Sigmoid colon (tissue), 7 donors: Measurements from ENCODE around the gene CHST8. TPM values are rescaled to one million over a fixed set of nuclear protein-coding genes. Genes with fewer than 3 reads are reported as not detected.
"Not testable (repeated sequence)": the region's sequence is repeated elsewhere in the genome, so short reads cannot be mapped to it uniquely, and the experiment has no call there.

Experiments used
- DNase-seq: peaks from one replicate; pipeline ENCODE4 v3.0.0-alpha.2; 2019
- H3K27ac ChIP-seq, 4 donors: fragments of 200-600 bp; sonication (generic); one replicate each; pipeline ENCODE4 v1.5.1; 2016 to 2019; ENCODE audit warnings: mild to moderate bottlenecking in 1 of 4
- H3K27me3 ChIP-seq, 3 donors: fragments of 200-600 bp; sonication (generic); one replicate each; pipeline ENCODE4 v1.5.1; 2019; ENCODE audit warnings: mild to moderate bottlenecking in 1 of 3
- H3K36me3 ChIP-seq, 4 donors: fragments of 200-600 bp; sonication (generic); one replicate each; pipeline ENCODE4 v1.5.1; 2016 to 2019
- H3K4me1 ChIP-seq, 4 donors: fragments of 200-600 bp; sonication (generic); one replicate each; pipeline ENCODE4 v1.5.1; 2017 to 2019
- H3K4me3 ChIP-seq, 4 donors: fragments of 200-600 bp; sonication (generic); one replicate each; pipeline ENCODE4 v1.5.1; 2017 to 2019; ENCODE audit warnings: mild to moderate bottlenecking in 2 of 4, moderate library complexity in 1 of 4
- H3K9me3 ChIP-seq, 4 donors: fragments of 200-600 bp in 3 of 4; sonication (generic) in 3 of 4; one replicate each; pipeline versions ENCODE4 v1.5.1 to v1.6.1; 2013 to 2019
- EP300 ChIP-seq, 4 donors: sonication (generic); formaldehyde crosslinking; IDR thresholded peaks; one replicate each; pipeline ENCODE4 v1.6.1; 2017; ENCODE audit warnings: antibody characterized with exemption in 4 of 4
- POLR2A ChIP-seq, 2 donors: fragments of 450-650 bp; IDR thresholded peaks; one replicate each; pipeline ENCODE4 v1.6.1; 2016; ENCODE audit warnings: antibody characterized with exemption in 2 of 2, mild to moderate bottlenecking in 2 of 2, moderate library complexity in 2 of 2
- POLR2AphosphoS5 ChIP-seq, 4 donors: sonication (generic); formaldehyde crosslinking; IDR thresholded peaks; one replicate each; pipeline ENCODE4 v1.6.1; 2017; ENCODE audit warnings: antibody characterized with exemption in 4 of 4
- WGBS, 2 donors: extraction: QIAGEN DNeasy Blood & Tissue Kit; methylation state at CpG; one replicate each; pipeline ENCODE4 v1.1.7; 2013; 5-methylcytosine and 5-hydroxymethylcytosine counted together
- intact Hi-C: fragments of 100-400 bp; cut with DNase I; formaldehyde crosslinking; loops from one replicate; pipeline ENCODE4 v1.15.1; 2023
- polyA plus RNA-seq, 3 donors: library from polyadenylated mRNA; stranded (reverse); fragments of 200-250 nt; gene quantifications; one replicate each; pipeline ENCODE4 v1.2.3, GENCODE V29; 2013
- total RNA-seq, 4 donors: library from RNA; depleted of rRNA; stranded (reverse); fragments of >200 nt; gene quantifications; one replicate each; pipeline ENCODE4 v1.1.0, GENCODE V29; 2016
- TF ChIP-seq, protein P1 (sequence below), 4 experiments: fragments of 450-650 bp in 3 of 4; fragments of 200-600 bp in 1 of 4; IDR thresholded peaks; one replicate each; pipeline ENCODE4 v1.5.1; 2016 to 2019; ENCODE audit warnings: antibody characterized with exemption in 4 of 4, mild to moderate bottlenecking in 3 of 4, moderate library complexity in 2 of 4
- donor health status: healthy with polysubstance abuse.
- donor health status: Bipolar disorder and iron deficiency.
- donor health status: healthy.

CHST8 gene
- total and polyA plus RNA-seq, 7 donors: 0.35 to 0.60 (median 0.36) TPM; not detected in 4

DNA sequence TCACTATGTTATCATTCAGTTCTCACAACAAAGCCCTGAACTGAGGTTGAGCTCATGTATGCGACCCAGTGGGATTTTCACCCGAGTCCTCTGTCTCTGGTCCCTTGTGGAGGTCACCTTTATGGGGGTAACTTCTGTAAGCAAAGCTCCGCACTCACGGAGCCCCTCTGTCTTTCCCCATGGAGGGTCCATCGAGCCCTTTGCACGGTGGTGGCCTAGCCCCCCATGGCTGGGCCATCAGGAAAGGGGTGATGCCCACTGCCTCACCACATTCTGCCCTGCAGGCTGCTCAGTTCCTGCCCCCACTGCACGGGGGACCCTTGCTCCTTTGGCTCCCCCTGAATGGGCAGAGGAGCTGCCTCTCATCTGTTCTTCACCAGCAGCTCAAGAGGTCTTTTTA lies 39.6 kb downstream of the CHST8 start:
- H3K36me3 ChIP-seq: no peaks in the 10 kb centered on the region
- H3K27ac ChIP-seq: no peak overlapping the region
- H3K9me3 ChIP-seq: no peaks in the 10 kb centered on the region
- no peak overlapping the region for H3K4me3 ChIP-seq
- WGBS, 2 donors: 81% methylated on average over 7 of the region's 7 CpGs
- TF ChIP-seq POLR2A (IDR thresholded peaks at IDR 0.05) (no peak), POLR2AphosphoS5 (IDR thresholded peaks at IDR 0.05) (no peak), EP300 (IDR thresholded peaks at IDR 0.05) (no peak)
- TF ChIP-seq, protein P1, sequence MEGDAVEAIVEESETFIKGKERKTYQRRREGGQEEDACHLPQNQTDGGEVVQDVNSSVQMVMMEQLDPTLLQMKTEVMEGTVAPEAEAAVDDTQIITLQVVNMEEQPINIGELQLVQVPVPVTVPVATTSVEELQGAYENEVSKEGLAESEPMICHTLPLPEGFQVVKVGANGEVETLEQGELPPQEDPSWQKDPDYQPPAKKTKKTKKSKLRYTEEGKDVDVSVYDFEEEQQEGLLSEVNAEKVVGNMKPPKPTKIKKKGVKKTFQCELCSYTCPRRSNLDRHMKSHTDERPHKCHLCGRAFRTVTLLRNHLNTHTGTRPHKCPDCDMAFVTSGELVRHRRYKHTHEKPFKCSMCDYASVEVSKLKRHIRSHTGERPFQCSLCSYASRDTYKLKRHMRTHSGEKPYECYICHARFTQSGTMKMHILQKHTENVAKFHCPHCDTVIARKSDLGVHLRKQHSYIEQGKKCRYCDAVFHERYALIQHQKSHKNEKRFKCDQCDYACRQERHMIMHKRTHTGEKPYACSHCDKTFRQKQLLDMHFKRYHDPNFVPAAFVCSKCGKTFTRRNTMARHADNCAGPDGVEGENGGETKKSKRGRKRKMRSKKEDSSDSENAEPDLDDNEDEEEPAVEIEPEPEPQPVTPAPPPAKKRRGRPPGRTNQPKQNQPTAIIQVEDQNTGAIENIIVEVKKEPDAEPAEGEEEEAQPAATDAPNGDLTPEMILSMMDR (IDR thresholded peaks at IDR 0.05): no peak
- no peak for DNase-seq
- no peaks in the 10 kb centered on the region for H3K4me1 ChIP-seq
- intact Hi-C loops: no loop called here
- H3K27me3 ChIP-seq: no peaks in the 10 kb centered on the region

DNA sequence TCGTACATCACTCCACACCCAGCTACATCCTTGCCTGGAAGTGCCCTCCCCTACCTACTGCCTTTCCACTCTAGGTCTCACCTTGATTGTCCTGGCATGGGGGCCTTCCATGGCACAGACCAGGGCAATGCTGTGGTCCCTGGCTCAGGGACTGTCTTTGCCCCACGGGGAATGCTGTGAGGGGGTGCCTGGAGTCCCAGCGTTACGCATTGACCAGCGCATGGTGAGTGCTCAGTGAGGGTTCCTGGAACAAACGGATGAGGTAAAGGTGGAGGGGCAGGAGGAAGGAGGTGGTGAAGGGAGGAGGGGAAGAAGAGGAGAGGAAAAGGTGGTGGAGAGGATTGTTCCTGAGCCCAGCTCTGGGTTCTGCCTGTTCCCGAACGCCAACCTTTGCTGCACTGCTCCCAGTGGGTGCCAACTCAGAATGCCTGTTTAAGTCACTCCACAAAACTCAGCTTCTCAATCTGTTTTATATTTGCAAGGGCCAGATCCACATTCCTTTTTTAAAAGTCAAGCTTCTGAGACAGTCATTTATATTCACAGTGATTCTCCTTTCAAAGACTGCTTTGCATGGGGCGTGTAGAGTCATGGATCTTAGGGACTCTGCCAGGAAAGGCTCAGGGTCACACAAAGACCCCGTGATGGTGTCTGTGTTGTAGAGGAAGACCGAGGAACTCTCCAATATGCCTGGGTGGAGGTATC lies 40.8 kb downstream of the CHST8 start:
- no peak for DNase-seq
- WGBS, 2 donors: 75 to 78% methylated on average over 11 of the region's 11 CpGs
- TF ChIP-seq EP300 (IDR thresholded peaks at IDR 0.05): no peak
- TF ChIP-seq, protein P1 (IDR thresholded peaks at IDR 0.05): no peak
- TF ChIP-seq POLR2A (IDR thresholded peaks at IDR 0.05): no peak
- TF ChIP-seq POLR2AphosphoS5 (IDR thresholded peaks at IDR 0.05): no peak

DNA sequence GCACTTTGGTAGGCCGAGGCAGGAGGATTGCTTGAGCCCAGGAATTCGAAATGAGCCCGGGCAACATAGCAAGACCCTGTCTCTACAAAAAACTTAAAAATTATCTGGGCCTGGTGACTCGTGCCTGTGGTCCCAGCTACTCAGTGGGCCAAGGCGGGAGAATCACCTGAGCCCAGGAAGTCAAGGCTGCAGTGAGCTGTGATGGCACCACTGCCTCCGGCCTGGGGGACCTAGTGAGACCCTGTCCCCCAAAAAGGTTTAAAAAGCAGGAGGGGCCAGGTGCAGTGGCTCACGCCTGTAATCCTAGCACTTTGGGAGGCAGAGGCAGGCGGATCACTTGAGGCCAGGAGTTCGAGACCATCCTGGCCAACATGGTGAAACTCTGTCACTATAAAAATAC lies 41.6 kb downstream of the CHST8 start:
- not testable (repeated sequence) for DNase-seq, H3K27me3 ChIP-seq

More for the DNA sequence above, 40.8 kb downstream of the CHST8 start:
- Histone ChIP-seq H3K4me3 (no peak overlapping the region), H3K9me3 (no peaks in the 10 kb centered on the region), H3K27me3 (no peaks in the 10 kb centered on the region), H3K4me1 (no peaks in the 10 kb centered on the region), H3K36me3 (no peaks in the 10 kb centered on the region), H3K27ac (no peak overlapping the region)
- intact Hi-C loops: no loop called here

DNA sequence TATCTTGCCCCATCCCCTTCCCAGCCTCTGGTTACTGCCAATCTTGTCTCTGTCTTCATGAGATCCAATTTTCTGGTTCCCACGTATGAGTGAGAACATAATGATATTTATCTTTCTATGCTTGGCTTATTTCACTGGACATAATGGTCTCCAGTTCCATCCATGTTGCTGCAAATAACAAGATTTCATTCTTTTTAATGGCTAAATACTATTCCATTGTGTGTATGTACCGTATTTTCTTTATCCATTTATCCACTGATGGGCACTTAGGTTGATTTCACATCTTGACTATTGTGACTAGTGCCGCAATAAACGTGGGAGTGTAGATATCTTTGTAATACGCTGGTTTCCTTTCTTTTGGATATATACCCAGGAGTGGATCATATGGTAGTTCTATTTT lies 43.0 kb downstream of the CHST8 start:
- Histone ChIP-seq H3K27ac (no peak overlapping the region), H3K27me3 (no peaks in the 10 kb centered on the region), H3K9me3 (no peaks in the 10 kb centered on the region), H3K4me1 (no peaks in the 10 kb centered on the region), H3K36me3 (no peaks in the 10 kb centered on the region), H3K4me3 (no peak overlapping the region)
- intact Hi-C loops: no loop called here
- no peak for TF ChIP-seq POLR2AphosphoS5 (IDR thresholded peaks at IDR 0.05)
- no peak for TF ChIP-seq POLR2A (IDR thresholded peaks at IDR 0.05)
- TF ChIP-seq, protein P1 (IDR thresholded peaks at IDR 0.05): no peak
- TF ChIP-seq EP300 (IDR thresholded peaks at IDR 0.05): no peak
- WGBS, 2 donors: 90 to 91% methylated on average over 5 of the region's 5 CpGs
- DNase-seq: no peak

More for the DNA sequence above, 41.6 kb downstream of the CHST8 start:
- H3K9me3 ChIP-seq, H3K4me1 ChIP-seq, H3K36me3 ChIP-seq, H3K27ac ChIP-seq, H3K4me3 ChIP-seq, intact Hi-C loops: not testable (repeated sequence)
- 83 to 86% methylated on average over 9 of the region's 9 CpGs for WGBS, 2 donors

DNA sequence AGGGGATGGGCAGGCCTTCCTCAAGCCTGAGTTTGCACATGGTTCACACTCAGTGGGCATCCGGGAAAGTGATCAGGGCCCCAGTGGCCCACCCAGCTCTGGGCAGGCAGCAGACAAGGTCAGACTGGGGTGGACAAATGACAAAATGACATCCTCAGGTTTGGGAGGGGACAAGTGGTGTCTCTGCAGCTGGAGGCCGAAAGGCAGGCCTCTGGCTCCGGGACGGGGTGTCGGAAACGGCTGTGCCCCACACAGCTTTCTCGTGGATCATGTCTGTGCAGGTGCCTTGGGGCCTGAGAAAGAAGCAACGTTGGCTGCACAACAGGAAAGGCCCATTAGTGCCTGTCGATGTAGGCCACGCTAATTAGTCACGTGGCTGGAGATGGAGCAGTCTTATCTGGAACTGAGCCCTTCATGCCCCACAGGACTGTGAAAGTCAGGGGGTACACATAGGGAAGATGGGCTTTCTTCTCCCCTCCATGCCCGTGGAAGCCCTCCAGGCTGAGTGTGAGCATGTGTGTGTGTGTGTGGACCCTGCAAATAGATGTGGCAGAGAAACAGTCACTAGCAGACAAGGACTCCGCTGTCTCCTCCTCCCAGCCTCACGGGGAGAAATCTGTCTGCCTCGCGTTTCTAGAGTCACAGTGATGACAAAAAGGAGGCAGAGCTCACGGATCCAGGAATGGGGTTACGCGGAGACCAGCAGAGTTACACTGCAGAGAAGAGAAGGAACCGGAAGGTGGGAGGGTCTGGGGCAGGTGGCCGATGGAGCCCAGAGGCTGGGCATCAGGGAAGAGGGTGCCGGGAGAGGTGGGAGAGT lies 44.2 kb downstream of the CHST8 start:
- no peaks in the 10 kb centered on the region for H3K27me3 ChIP-seq
- intact Hi-C loops: no loop called here
- no peak for DNase-seq
- no peaks in the 10 kb centered on the region for H3K9me3 ChIP-seq
- no peaks in the 10 kb centered on the region for H3K4me1 ChIP-seq
- H3K36me3 ChIP-seq: no peaks in the 10 kb centered on the region
- H3K4me3 ChIP-seq: no peak overlapping the region
- no peak overlapping the region for H3K27ac ChIP-seq
- TF ChIP-seq POLR2A (IDR thresholded peaks at IDR 0.05): no peak
- no peak for TF ChIP-seq EP300 (IDR thresholded peaks at IDR 0.05)
- TF ChIP-seq, protein P1 (IDR thresholded peaks at IDR 0.05): no peak
- no peak for TF ChIP-seq POLR2AphosphoS5 (IDR thresholded peaks at IDR 0.05)
- 81 to 86% methylated on average over 22 of the region's 22 CpGs for WGBS, 2 donors
